ENCODE measurements around the gene ISYNA1. TPM values are rescaled to one million over a fixed set of nuclear protein-coding genes. Genes with fewer than 3 reads are reported as not detected.

Gene ISYNA1
- total and polyA plus RNA-seq, 2 of the 4 experiments (the other 2 are of a cell fraction): 3.4 to 24.7 TPM

GRCh38 chr19:18389726-18390064 lies 48.2 kb downstream of the ISYNA1 start:
- ChIA-PET CTCF (interaction anchor here (1.0 to 1.3 kb wide), 3 partner anchors 8 to 110 kb away, joined by 3 to 4 read pairs (median 3); partner anchors contain the start of gene LRRC25), POLR2A (ENCODE audit: unreplicated experiment) (no interaction called here)
- ATAC-seq (ENCODE audit: low read depth): no peak
- Histone ChIP-seq H3K56ac (ENCODE audit: extremely low read depth, insufficient read depth, low read length) (no peak overlapping the region), H2AK5ac (ENCODE audit: low read depth, low read length) (no peak overlapping the region), H3K36me3 (ENCODE audit: control insufficient read depth, insufficient read depth, low read length) (peaks cover 9% of the 10 kb centered on the region; the same call in 1 of the 2 replicates), H4K91ac (ENCODE audit: insufficient read depth, low read depth, low read length) (no peak overlapping the region), H2BK120ac (ENCODE audit: low read depth, low read length) (no peak overlapping the region), H3K9me1 (ENCODE audit: insufficient read depth, low read length) (peaks cover 5% of the 10 kb centered on the region; the same call in 1 of the 2 replicates), H3K4ac (ENCODE audit: low read depth, low read length) (no peak overlapping the region), H3K4me1 (ENCODE audit: control insufficient read depth, insufficient read depth, low read length) (peaks cover 9% of the 10 kb centered on the region; the same call in 1 of the 2 replicates), H4K8ac (ENCODE audit: low read depth in 2 of 2, low read length in 2 of 2) (no peak overlapping the region), H2AFZ (replicated peaks; ENCODE audit: low read length, poor library complexity) (no peak overlapping the region), H3K9me3 (ENCODE audit: control insufficient read depth, insufficient read depth, low read length) (no peaks in the 10 kb centered on the region), H2BK5ac (ENCODE audit: low read depth, low read length, poor library complexity, severe bottlenecking) (no peak overlapping the region), H4K20me1 (ENCODE audit: insufficient read depth, low read length) (peaks cover 24% of the 10 kb centered on the region), H3K23ac (ENCODE audit: low read depth, low read length) (no peak overlapping the region), H3K14ac (replicated peaks; ENCODE audit: low read depth, low read length) (no peak overlapping the region), H2AK9ac (replicated peaks; ENCODE audit: low read depth, low read length, poor library complexity) (no peak overlapping the region), H2BK15ac (ENCODE audit: low read depth, low read length) (no peak overlapping the region; the same call in 2 of the 3 replicates), H3K18ac (ENCODE audit: low read depth, low read length) (no peak overlapping the region), H3K4me3 (ENCODE audit: insufficient read depth, low read depth, low read length) (no peak overlapping the region), H3K4me2 (ENCODE audit: low read depth, low read length) (no peak overlapping the region), H4K5ac (ENCODE audit: low read depth, low read length) (no peak overlapping the region), H3K9ac (ENCODE audit: low read depth, low read length) (no peak overlapping the region), H3K27me3 (ENCODE audit: control insufficient read depth, insufficient read depth, low read length) (no peaks in the 10 kb centered on the region), H3K27ac (ENCODE audit: insufficient read depth, low read length) (no peak overlapping the region), H3K79me1 (ENCODE audit: low read depth in 1 of 2, low read length in 2 of 2) (peaks cover 0 to 34% of the 10 kb centered on the region in 2 experiments; a peak in 3 of 4 replicates), H2BK20ac (ENCODE audit: low read depth, low read length) (no peak overlapping the region)
- TF ChIP-seq MAZ (IDR thresholded peaks at IDR 0.05; ENCODE audit: borderline replicate concordance, low read depth, low read length): no peak
- no peak for TF ChIP-seq MXI1 (IDR thresholded peaks at IDR 0.05; ENCODE audit: borderline replicate concordance, low read depth, low read length)
- no peak for TF ChIP-seq SMC3 (IDR thresholded peaks at IDR 0.05; ENCODE audit: low read depth, low read length)
- no peak for TF ChIP-seq CEBPB (IDR thresholded peaks at IDR 0.05; ENCODE audit: low read depth, low read length)
- TF ChIP-seq RCOR1 (IDR thresholded peaks at IDR 0.05; ENCODE audit: insufficient replicate concordance, low read length): no peak
- no peak for TF ChIP-seq ELK1 (IDR thresholded peaks at IDR 0.05; ENCODE audit: borderline replicate concordance, low read depth, low read length)
- no peak for TF ChIP-seq USF2 (IDR thresholded peaks at IDR 0.05; ENCODE audit: low read depth, low read length)
- TF ChIP-seq BHLHE40 (IDR thresholded peaks at IDR 0.05; ENCODE audit: low read depth, low read length): no peak
- no peak for TF ChIP-seq MAFK (IDR thresholded peaks at IDR 0.05; ENCODE audit: low read depth, low read length)
- no peak for TF ChIP-seq CHD1 (IDR thresholded peaks at IDR 0.05; ENCODE audit: low read depth, low read length)
- no peak for TF ChIP-seq FOS (IDR thresholded peaks at IDR 0.05; ENCODE audit: low read depth, low read length)
- TF ChIP-seq RAD21 (IDR thresholded peaks at IDR 0.05; ENCODE audit: low read length): no peak
- no peak for TF ChIP-seq POLR2A (IDR thresholded peaks at IDR 0.05; ENCODE audit: low read depth, low read length)
- no peak for TF ChIP-seq CTCF (conservative IDR thresholded peaks at IDR 0.05; ENCODE audit: low read depth, low read length)
- no peak for DNase-seq
- no TSS peak for BruUV-seq (replicated peaks)
- intact Hi-C loops (cut with micrococcal nuclease) (no loop called here), dilution Hi-C loops (cut with HindIII; ENCODE audit: low sequenced_read_pairs, unreplicated experiment) (no loop called here), in situ Hi-C loops (cut with MboI; ENCODE audit: low sequenced_read_pairs) (no loop called here)
